Tibial artery (tissue), 4 donors: ENCODE results near the gene GTF2IRD1.

Experiments
- DNase-seq, 2 donors: peaks; one replicate each; pipeline ENCODE4 v3.0.0-alpha.2; 2019
- H3K27ac ChIP-seq, 2 donors: fragments of 200-600 bp; sonication (generic) in 1 of 2; 1 replicate in 1 of 2; 2 replicates in 1 of 2; pipeline ENCODE4 v1.5.1; 2018 to 2019; ENCODE audit warnings: mild to moderate bottlenecking in 1 of 2
- H3K27me3 ChIP-seq, 2 donors: fragments of 200-600 bp; sonication (generic) in 1 of 2; one replicate each; pipeline versions ENCODE4 v1.5.1 to v1.6.0; 2016 to 2019
- H3K36me3 ChIP-seq, 3 donors: fragments of 200-600 bp; sonication (generic) in 2 of 3; one replicate each; pipeline ENCODE4 v1.5.1; 2016 to 2019; ENCODE audit warnings: mild to moderate bottlenecking in 2 of 3
- H3K4me1 ChIP-seq, 4 donors: fragments of 200-600 bp; sonication (generic) in 2 of 4; 1 replicate in 3 of 4; 2 replicates in 1 of 4; pipeline ENCODE4 v1.5.1; 2016 to 2019
- H3K4me3 ChIP-seq, 2 donors: fragments of 200-600 bp; sonication (generic) in 1 of 2; 1 replicate in 1 of 2; 2 replicates in 1 of 2; pipeline ENCODE4 v1.5.1; 2018 to 2019; ENCODE audit warnings: mild to moderate bottlenecking in 2 of 2
- H3K9me3 ChIP-seq, 3 donors: fragments of 200-600 bp; sonication (generic) in 1 of 3; one replicate each; pipeline ENCODE4 v1.5.1; 2016 to 2019
- intact Hi-C: fragments of 100-400 bp; cut with DNase I; formaldehyde crosslinking; loops from one replicate; pipeline ENCODE4 v1.15.0; 2023; ENCODE audit warnings: low total_unique reads
- TF ChIP-seq, protein P1 (sequence below), 2 experiments: fragments of 200-600 bp in 1 of 2; fragments of 450-650 bp in 1 of 2; IDR thresholded peaks; one replicate each; pipeline ENCODE4 v1.5.1; 2017 to 2019; ENCODE audit warnings: antibody characterized with exemption in 2 of 2, mild to moderate bottlenecking in 1 of 2, moderate library complexity in 1 of 2

The GTF2IRD1 gene

DNA sequence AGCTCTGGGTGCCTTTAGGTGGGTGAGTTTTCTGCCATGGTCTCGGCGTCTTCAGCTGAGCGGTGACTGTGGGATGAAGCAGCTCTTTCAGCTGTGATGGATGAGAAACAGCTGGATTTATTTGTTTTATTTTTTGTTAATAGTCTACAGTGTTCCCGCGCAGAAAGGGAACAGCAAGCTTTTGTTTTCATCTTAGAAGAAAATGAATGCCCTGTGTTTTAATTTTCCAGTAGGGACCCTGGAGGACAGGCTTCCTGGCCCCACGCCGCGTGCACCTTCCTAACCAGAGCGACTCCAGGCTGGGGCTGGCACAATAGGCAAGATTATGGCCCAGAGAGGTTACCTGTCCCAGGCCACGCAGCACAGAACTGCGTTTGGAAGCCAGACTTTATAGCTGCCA, 57.6 kb downstream of the GTF2IRD1 start:
- H3K27ac ChIP-seq, result no peak overlapping the region
- H3K27me3 ChIP-seq, result no peaks in the 10 kb centered on the region
- H3K36me3 ChIP-seq, result peaks cover 0 to 70% (median 32%) of the 10 kb centered on the region in 3 donors
- no peaks in the 10 kb centered on the region for H3K9me3 ChIP-seq
- no peak for DNase-seq
- H3K4me3 ChIP-seq, result no peak overlapping the region
- intact Hi-C loops, result no loop called here
- TF ChIP-seq, protein P1, sequence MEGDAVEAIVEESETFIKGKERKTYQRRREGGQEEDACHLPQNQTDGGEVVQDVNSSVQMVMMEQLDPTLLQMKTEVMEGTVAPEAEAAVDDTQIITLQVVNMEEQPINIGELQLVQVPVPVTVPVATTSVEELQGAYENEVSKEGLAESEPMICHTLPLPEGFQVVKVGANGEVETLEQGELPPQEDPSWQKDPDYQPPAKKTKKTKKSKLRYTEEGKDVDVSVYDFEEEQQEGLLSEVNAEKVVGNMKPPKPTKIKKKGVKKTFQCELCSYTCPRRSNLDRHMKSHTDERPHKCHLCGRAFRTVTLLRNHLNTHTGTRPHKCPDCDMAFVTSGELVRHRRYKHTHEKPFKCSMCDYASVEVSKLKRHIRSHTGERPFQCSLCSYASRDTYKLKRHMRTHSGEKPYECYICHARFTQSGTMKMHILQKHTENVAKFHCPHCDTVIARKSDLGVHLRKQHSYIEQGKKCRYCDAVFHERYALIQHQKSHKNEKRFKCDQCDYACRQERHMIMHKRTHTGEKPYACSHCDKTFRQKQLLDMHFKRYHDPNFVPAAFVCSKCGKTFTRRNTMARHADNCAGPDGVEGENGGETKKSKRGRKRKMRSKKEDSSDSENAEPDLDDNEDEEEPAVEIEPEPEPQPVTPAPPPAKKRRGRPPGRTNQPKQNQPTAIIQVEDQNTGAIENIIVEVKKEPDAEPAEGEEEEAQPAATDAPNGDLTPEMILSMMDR (IDR thresholded peaks at IDR 0.05), result no peak
- peaks cover 0 to 3% (median 0%) of the 10 kb centered on the region in 4 donors for H3K4me1 ChIP-seq

DNA sequence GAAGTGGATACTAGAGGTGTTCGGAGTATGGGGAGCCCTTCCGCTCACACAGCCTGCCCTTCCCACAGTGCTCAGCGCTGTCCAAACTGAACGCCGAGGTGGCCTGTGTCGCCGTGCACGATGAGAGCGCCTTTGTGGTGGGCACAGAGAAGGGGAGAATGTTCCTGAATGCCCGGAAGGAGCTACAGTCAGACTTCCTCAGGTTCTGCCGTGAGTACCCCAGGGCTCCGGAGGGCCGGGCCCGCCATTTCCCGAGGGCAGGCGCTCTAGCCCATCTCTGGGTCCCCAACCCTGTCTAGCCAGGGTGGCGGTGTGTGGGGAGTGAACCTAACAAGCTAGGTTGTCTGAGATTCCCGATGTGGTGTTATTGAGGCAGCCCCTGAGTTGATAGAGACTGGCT, 59.1 kb downstream of the GTF2IRD1 start:
- Histone ChIP-seq H3K27me3 (no peaks in the 10 kb centered on the region), H3K4me1 (peaks cover 0 to 3% (median 0%) of the 10 kb centered on the region in 4 donors), H3K9me3 (no peaks in the 10 kb centered on the region), H3K4me3 (no peak overlapping the region), H3K27ac (no peak overlapping the region), H3K36me3 (peaks cover 0 to 79% (median 39%) of the 10 kb centered on the region in 3 donors)
- intact Hi-C loops, result no loop called here
- no peak for DNase-seq
- TF ChIP-seq, protein P1 (IDR thresholded peaks at IDR 0.05), result no peak

DNA sequence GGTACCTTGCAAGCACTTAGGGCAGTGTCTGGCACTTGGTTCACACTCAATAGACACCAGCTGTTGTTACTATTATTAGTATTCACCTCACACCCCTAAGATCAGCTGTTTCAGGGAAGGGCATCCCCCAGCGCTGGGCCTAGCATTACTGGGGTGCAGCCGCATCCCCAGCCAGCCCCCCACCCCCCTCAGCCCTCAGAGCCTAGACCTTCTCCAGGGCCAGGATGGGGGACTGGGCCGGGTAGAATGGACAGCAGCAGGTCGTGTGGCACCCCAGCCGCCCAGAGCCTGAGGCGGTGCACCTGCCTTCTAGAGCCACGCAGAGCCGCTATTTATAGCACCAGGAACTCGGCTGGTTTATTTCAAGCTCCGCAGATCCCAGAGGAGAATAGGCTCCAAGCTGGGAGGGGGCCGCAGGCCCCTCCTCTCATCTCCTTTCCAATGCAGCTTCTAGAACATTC, 60.5 kb downstream of the GTF2IRD1 start:
- no peak for DNase-seq
- Histone ChIP-seq H3K9me3 (no peaks in the 10 kb centered on the region), H3K36me3 (peaks cover 0 to 86% (median 42%) of the 10 kb centered on the region in 3 donors), H3K4me1 (peaks cover 0 to 3% (median 0%) of the 10 kb centered on the region in 4 donors), H3K27me3 (no peaks in the 10 kb centered on the region), H3K27ac (no peak overlapping the region), H3K4me3 (no peak overlapping the region)
- TF ChIP-seq, protein P1 (IDR thresholded peaks at IDR 0.05), result no peak
- intact Hi-C loops, result no loop called here

DNA sequence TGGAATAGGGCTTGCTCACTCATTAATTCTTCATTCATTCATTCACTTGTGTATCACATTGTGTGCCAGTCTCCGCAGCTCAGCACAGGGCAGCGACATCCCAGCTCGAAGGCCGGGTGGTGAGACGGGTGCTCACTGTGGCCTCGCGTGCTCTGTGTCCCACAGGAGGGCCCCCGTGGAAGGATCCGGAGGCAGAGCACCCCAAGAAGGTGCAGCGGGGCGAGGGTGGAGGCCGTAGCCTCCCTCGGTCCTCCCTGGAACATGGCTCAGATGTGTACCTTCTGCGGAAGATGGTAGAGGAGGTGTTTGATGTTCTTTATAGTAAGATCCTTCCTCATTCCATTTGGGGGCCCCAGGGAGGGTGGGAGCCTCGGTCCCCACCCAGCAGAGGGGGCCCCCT, 61.6 kb downstream of the GTF2IRD1 start:
- intact Hi-C loops, result no loop called here
- H3K9me3 ChIP-seq, result no peaks in the 10 kb centered on the region
- peaks cover 0 to 3% (median 0%) of the 10 kb centered on the region in 4 donors for H3K4me1 ChIP-seq
- DNase-seq, result no peak
- no peak overlapping the region for H3K4me3 ChIP-seq
- TF ChIP-seq, protein P1 (IDR thresholded peaks at IDR 0.05), result no peak
- no peaks in the 10 kb centered on the region for H3K27me3 ChIP-seq
- no peak overlapping the region for H3K27ac ChIP-seq
- H3K36me3 ChIP-seq, result peaks cover 10 to 88% (median 51%) of the 10 kb centered on the region in 3 donors

DNA sequence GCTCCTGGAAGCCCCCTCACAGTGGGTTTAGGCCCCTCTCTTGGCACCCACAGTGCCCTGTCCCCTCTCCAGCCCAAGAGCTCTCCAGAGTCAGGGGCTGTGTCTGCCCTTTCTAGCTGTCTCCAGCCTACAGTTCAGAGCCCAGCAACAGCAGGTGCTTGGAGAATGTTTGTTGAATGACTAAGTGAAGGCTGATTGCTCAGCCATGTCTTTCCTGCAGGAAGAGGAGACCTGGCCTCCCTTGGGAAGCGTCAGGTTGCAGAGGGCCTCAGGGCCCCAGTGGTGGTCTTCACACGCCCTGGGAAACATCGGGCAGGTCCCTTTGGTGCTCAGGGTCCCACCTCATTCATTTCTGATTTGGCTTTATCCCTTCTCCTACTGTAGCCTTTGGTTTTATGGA, 62.5 kb downstream of the GTF2IRD1 start:
- peaks cover 0 to 3% (median 0%) of the 10 kb centered on the region in 4 donors for H3K4me1 ChIP-seq
- intact Hi-C loops, result no loop called here
- H3K27me3 ChIP-seq, result no peaks in the 10 kb centered on the region
- H3K9me3 ChIP-seq, result no peaks in the 10 kb centered on the region
- H3K36me3 ChIP-seq, result peaks cover 16 to 87% (median 56%) of the 10 kb centered on the region in 3 donors
- TF ChIP-seq, protein P1 (IDR thresholded peaks at IDR 0.05), result no peak
- no peak overlapping the region for H3K27ac ChIP-seq
- no peak overlapping the region for H3K4me3 ChIP-seq
- no peak for DNase-seq

DNA sequence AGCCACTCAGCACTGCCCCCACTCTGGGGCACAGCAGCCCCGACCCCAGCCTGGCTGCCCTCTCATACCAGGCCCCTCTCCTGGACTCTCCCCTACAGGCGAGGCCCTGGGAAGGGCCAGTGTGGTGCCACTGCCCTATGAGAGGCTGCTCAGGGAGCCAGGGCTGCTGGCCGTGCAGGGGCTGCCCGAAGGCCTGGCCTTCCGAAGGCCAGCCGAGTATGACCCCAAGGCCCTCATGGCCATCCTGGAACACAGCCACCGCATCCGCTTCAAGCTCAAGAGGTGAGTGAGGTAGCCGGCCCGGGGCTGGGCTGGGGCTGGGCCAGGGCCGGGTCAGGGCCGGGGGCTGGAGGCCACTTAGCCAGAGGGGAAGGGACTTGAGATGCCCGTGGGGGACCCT, 64.3 kb downstream of the GTF2IRD1 start:
- Histone ChIP-seq H3K27me3 (no peaks in the 10 kb centered on the region), H3K4me1 (peaks cover 0 to 3% (median 0%) of the 10 kb centered on the region in 4 donors), H3K27ac (no peak overlapping the region), H3K4me3 (no peak overlapping the region), H3K9me3 (peaks cover 0 to 5% (median 3%) of the 10 kb centered on the region in 3 donors), H3K36me3 (peaks cover 24 to 89% (median 55%) of the 10 kb centered on the region in 3 donors)
- TF ChIP-seq, protein P1 (IDR thresholded peaks at IDR 0.05), result no peak
- intact Hi-C loops, result no loop called here
- DNase-seq, result no peak
